K562 (cell line): ENCODE measurements around the gene THOP1. TPM values are rescaled to one million over a fixed set of nuclear protein-coding genes. Genes with fewer than 3 reads are reported as not detected.

Source experiments
- ATAC-seq: fragments of 200-7000 bp; cut with Tn5 transposase; 3 replicates; pipeline ENCODE4 v1.9.1; 2020; ENCODE audit warnings: moderate library complexity
- BruUV-seq: library from RNA; stranded (reverse); fragments of 400-500 nt; replicated peaks from 2 replicates; lab custom pipeline; 2021; lab: Mats Ljungman, UMichigan
- CTCF ChIA-PET: fragments of 300-600 bp; formaldehyde crosslinking; extraction: SDS; loops from one replicate; lab custom pipeline; 2021; ENCODE audit warnings: low intra/inter-chr PET ratio; lab: Yijun Ruan, JAX
- POLR2A ChIA-PET: fragments of 300-600, 350-650 bp; sonication (Branson Sonifier 250); formaldehyde crosslinking; extraction: SDS; loops from one replicate; lab custom pipeline; 2021; ENCODE audit warnings: antibody characterized with exemption, inconsistent platforms; lab: Yijun Ruan, JAX
- DNase-seq, 4 experiments: peaks; one replicate each; pipeline versions ENCODE4 v3.0.0 to v3.0.0-alpha.2; 2011 to 2018; ENCODE audit warnings: low spot score in 3 of 4, mixed read lengths in 3 of 4; ENCODE audit errors: extremely low read depth in 1 of 4
- FAIRE-seq: peaks from 2 replicates; lab custom pipeline; 2011; peaks lifted over from hg19 to GRCh38; lab: Jason Lieb, UNC
- H2AFZ ChIP-seq: 2 replicates; pipeline ENCODE4 v1.6.0; 2011; ENCODE audit warnings: low read depth, low read length, control low read depth, inconsistent platforms
- H3K27ac ChIP-seq: fragments of 200-600 bp; 3 replicates; pipeline ENCODE4 v1.8.0; 2011; ENCODE audit warnings: low read depth, mild to moderate bottlenecking, control low read depth, inconsistent platforms, low read length, moderate library complexity, mixed read lengths; ENCODE audit errors: extremely low read depth
- H3K27me3 ChIP-seq, 2 experiments: fragments of 300-600 bp in 1 of 2; 2 replicates in 1 of 2; 3 replicates in 1 of 2; pipeline versions ENCODE4 v1.6.0 to v1.8.0; 2011; ENCODE audit warnings: inconsistent platforms in 2 of 2, low read length in 2 of 2, mild to moderate bottlenecking in 1 of 2, mixed read lengths in 1 of 2, moderate library complexity in 1 of 2; ENCODE audit not compliant: control insufficient read depth in 2 of 2, insufficient read depth in 2 of 2
- H3K36me3 ChIP-seq: fragments of 300-600 bp; 3 replicates; pipeline ENCODE4 v1.8.0; 2011; ENCODE audit warnings: mild to moderate bottlenecking, low read length, inconsistent platforms; ENCODE audit not compliant: control insufficient read depth, insufficient read depth
- H3K4me1 ChIP-seq, 2 experiments: fragments of 200-600 bp in 1 of 2; replicated peaks in 1 of 2; 2 replicates in 1 of 2; 3 replicates in 1 of 2; pipeline versions ENCODE4 v1.5.1 to v1.8.0; 2011; ENCODE audit warnings: inconsistent platforms in 2 of 2, low read length in 2 of 2, mild to moderate bottlenecking in 1 of 2, mixed read lengths in 1 of 2, moderate library complexity in 1 of 2; ENCODE audit not compliant: control insufficient read depth in 2 of 2, insufficient read depth in 2 of 2
- H3K4me2 ChIP-seq: 2 replicates; pipeline ENCODE4 v1.6.1; 2011; ENCODE audit warnings: low read length, control low read depth, inconsistent platforms, mixed read lengths; ENCODE audit not compliant: insufficient read depth
- H3K4me3 ChIP-seq: fragments of 200-600 bp; sonication (generic), shearing (Covaris generic); 2 replicates; pipeline ENCODE4 v1.5.1; 2016; ENCODE audit warnings: control low read depth, inconsistent platforms
- H3K79me2 ChIP-seq: fragments of 200-600 bp; 3 replicates; pipeline ENCODE4 v1.8.0; 2011; ENCODE audit warnings: low read length, inconsistent platforms; ENCODE audit not compliant: control insufficient read depth, insufficient read depth
- H3K9ac ChIP-seq, 2 experiments: 2 replicates each; pipeline versions ENCODE4 v1.6.0 to v1.6.1; 2011; ENCODE audit warnings: low read depth in 2 of 2, low read length in 2 of 2, control low read depth in 1 of 2, inconsistent platforms in 1 of 2, mild to moderate bottlenecking in 1 of 2, mixed read lengths in 1 of 2; ENCODE audit not compliant: insufficient read depth in 1 of 2
- H3K9me1 ChIP-seq: one replicate; pipeline ENCODE4 v1.6.0; 2011; ENCODE audit warnings: inconsistent platforms, mild to moderate bottlenecking, low read length, moderate library complexity; ENCODE audit not compliant: control insufficient read depth, insufficient read depth
- H3K9me3 ChIP-seq: replicated peaks from 2 replicates; pipeline ENCODE4 v1.5.1; 2011; ENCODE audit warnings: low read depth, low read length, inconsistent platforms; ENCODE audit not compliant: control insufficient read depth, insufficient read depth
- H4K20me1 ChIP-seq: replicated peaks from 2 replicates; pipeline ENCODE4 v1.6.1; 2011; ENCODE audit warnings: low read length, inconsistent platforms, mixed read lengths; ENCODE audit not compliant: control insufficient read depth, insufficient read depth
- BRD4 ChIP-seq: fragments of 200-600 bp; sonication (generic); IDR thresholded peaks from 2 replicates; pipeline ENCODE4 v1.6.1; 2017; ENCODE audit warnings: inconsistent platforms
- JUN ChIP-seq, 2 experiments: sonication (generic) in 1 of 2; formaldehyde crosslinking in 1 of 2; IDR thresholded peaks; 2 replicates each; pipeline versions ENCODE4 v1.6.1 to v1.8.0; 2012 to 2022; ENCODE audit warnings: borderline replicate concordance in 2 of 2, mild to moderate bottlenecking in 2 of 2, improper control_type of control experiment in 1 of 2, low read depth in 1 of 2, low read length in 1 of 2, missing genetic modification reagents in 1 of 2
- MBD2 ChIP-seq: sonication (generic); IDR thresholded peaks from 2 replicates; pipeline ENCODE4 v1.6.1; 2016; ENCODE audit warnings: low read depth, borderline replicate concordance
- NR2F6 ChIP-seq: fragments of 450-650 bp; formaldehyde crosslinking; IDR thresholded peaks from 2 replicates; pipeline ENCODE4 v1.4.0; 2020; ENCODE audit warnings: mild to moderate bottlenecking
- PTTG1 ChIP-seq: fragments of 450-650 bp; IDR thresholded peaks from 2 replicates; pipeline ENCODE4 v1.6.1; 2016; ENCODE audit warnings: low read depth, mild to moderate bottlenecking, missing genetic modification characterization, missing compliant biosample characterization
- PURB ChIP-seq: sonication (generic); formaldehyde crosslinking; IDR thresholded peaks from 2 replicates; pipeline ENCODE4 v1.9.0; 2021; ENCODE audit warnings: low read depth, mild to moderate bottlenecking, missing genetic modification reagents
- RAD51 ChIP-seq: fragments of 450-650 bp; IDR thresholded peaks from 2 replicates; pipeline ENCODE4 v1.7.1; 2016; ENCODE audit warnings: low read depth, mild to moderate bottlenecking, borderline replicate concordance
- RFX1 ChIP-seq: fragments of 450-650 bp; IDR thresholded peaks from 2 replicates; pipeline ENCODE4 v1.6.1; 2016; ENCODE audit warnings: mild to moderate bottlenecking, moderate library complexity
- RUNX1 ChIP-seq: sonication (generic); IDR thresholded peaks from 2 replicates; pipeline ENCODE4 v1.6.1; 2016; ENCODE audit warnings: antibody characterized with exemption, low read depth
- SAFB ChIP-seq: fragments of 200-400 bp; formaldehyde crosslinking; IDR thresholded peaks from 2 replicates; pipeline ENCODE4 v1.6.1; 2017; ENCODE audit warnings: low read depth, low read length, borderline replicate concordance
- U2AF2 ChIP-seq: fragments of 200-400 bp; formaldehyde crosslinking; optimal IDR thresholded peaks from 2 replicates; pipeline ENCODE3; 2017; ENCODE audit warnings: low read depth, mild to moderate bottlenecking, low read length
- ZBTB17 ChIP-seq: fragments of 450-650 bp; formaldehyde crosslinking; IDR thresholded peaks from 2 replicates; pipeline ENCODE4 v1.4.0; 2020; ENCODE audit warnings: mild to moderate bottlenecking
- ZKSCAN3 ChIP-seq: fragments of 250-450 bp; sonication (Bioruptor Pico); IDR thresholded peaks from 2 replicates; pipeline ENCODE4 v1.4.0; 2020
- ZNF184 ChIP-seq: sonication (generic); formaldehyde crosslinking; IDR thresholded peaks from 2 replicates; pipeline ENCODE4 v1.5.0; 2020; ENCODE audit warnings: missing genetic modification reagents
- ZNF408 ChIP-seq: fragments of 250-450 bp; sonication (Bioruptor Pico); IDR thresholded peaks from 2 replicates; pipeline ENCODE4 v1.4.0; 2020; ENCODE audit warnings: low read depth, mild to moderate bottlenecking, moderate library complexity
- WGBS: fragments of 100-300 bp; shearing (Covaris generic); methylation state at CpG from one replicate; pipeline ENCODE4 v1.1.6; 2016; ENCODE audit warnings: low coverage, mixed read lengths; ENCODE audit not compliant: insufficient coverage; ENCODE audit errors: missing lambda C conversion rate; 5-methylcytosine and 5-hydroxymethylcytosine counted together
- in situ Hi-C: fragments of 300-500 bp; cut with MboI; formaldehyde crosslinking; loops from 4 replicates; pipeline ENCODE4 v1.15.0; 2018; ENCODE audit warnings: inconsistent platforms, mixed read lengths
- intact Hi-C: fragments of 100-400 bp; cut with micrococcal nuclease; formaldehyde crosslinking; loops from 2 replicates; pipeline ENCODE4 v1.14.2; 2022
- polyA plus RNA-seq, 8 experiments: library from polyadenylated mRNA; depleted of rRNA in 4 of 8; stranded (reverse) in 5 of 8; unstranded in 3 of 8; fragments of >200 nt; fragmentation: Nextera tagmentation in 2 of 8; fragmentation: Illumina TruSeq in 1 of 8; extraction: Ambion mirVana in 2 of 8; extraction: Trizol in 1 of 8; gene quantifications; 2 replicates each; pipeline versions ENCODE4 v1.2.1 to v1.2.3, GENCODE V29; 2011 to 2014; ENCODE audit warnings: inconsistent platforms in 1 of 8, missing spikeins in 1 of 8
- total RNA-seq, 7 experiments: library from RNA; depleted of rRNA in 6 of 7; stranded (reverse); fragments of >200 nt in 6 of 7; fragmentation: Illumina TruSeq in 2 of 7; extraction: Trizol in 2 of 7; gene quantifications; 2 replicates each; pipeline versions ENCODE4 v1.2.1 to v1.2.3, GENCODE V29; 2011 to 2021; ENCODE audit warnings: low replicate concordance in 1 of 7
- TF ChIP-seq, protein P1 (sequence below): IDR thresholded peaks from 2 replicates; pipeline ENCODE4 v1.6.1; 2011; ENCODE audit warnings: borderline replicate concordance, low read depth, mild to moderate bottlenecking, moderate library complexity, low read length; ENCODE audit not compliant: insufficient read depth, poor library complexity, severe bottlenecking
- TF ChIP-seq, protein P2 (sequence below): sonication (generic); formaldehyde crosslinking; IDR thresholded peaks from 2 replicates; pipeline ENCODE4 v1.4.0; 2020; ENCODE audit warnings: mild to moderate bottlenecking, missing genetic modification reagents
- TF ChIP-seq, protein P3 (sequence below): sonication (generic); IDR thresholded peaks from 2 replicates; pipeline ENCODE4 v1.6.1; 2016

The THOP1 gene
- total and polyA plus RNA-seq, 9 of the 15 experiments (the other 6 are each of a cell fraction or from before 2014, with no cell fraction given) = 1.3 to 255 (median 96.1) TPM

DNA sequence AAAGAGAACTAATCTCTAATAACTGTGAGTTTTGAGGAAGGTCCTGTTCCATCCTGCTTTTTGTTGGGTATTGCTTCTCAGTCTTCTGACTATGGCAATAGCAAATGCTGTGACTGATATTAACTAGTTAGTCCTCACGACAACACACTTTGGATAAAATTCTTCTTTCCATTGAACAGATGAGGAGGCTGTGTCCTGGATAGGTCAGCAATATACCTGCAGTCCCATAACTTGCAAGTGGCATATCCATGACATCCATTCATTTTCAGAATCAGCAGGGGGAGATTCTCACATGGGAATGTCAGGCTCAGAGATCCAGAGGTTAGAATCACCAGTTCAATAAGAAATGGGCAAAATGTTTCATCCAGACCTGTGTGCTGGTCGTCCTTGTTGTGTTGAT lies 41.7 kb downstream of the THOP1 start:
- no peaks in the 10 kb centered on the region for H3K36me3 ChIP-seq
- no peaks in the 10 kb centered on the region; a peak in 1 of 5 replicates for H3K4me1 ChIP-seq
- no peak overlapping the region for H3K4me2 ChIP-seq
- H3K4me3 ChIP-seq = no peak overlapping the region
- peaks cover 3% of the 10 kb centered on the region for H3K9me3 ChIP-seq
- in situ Hi-C loops = no loop called here
- no peak overlapping the region for H2AFZ ChIP-seq
- DNase-seq (no peak), FAIRE-seq (no peak), ATAC-seq (no peak)
- POLR2A ChIA-PET = no interaction called here
- no peaks in the 10 kb centered on the region for H3K79me2 ChIP-seq
- BruUV-seq = no TSS peak
- H3K27ac ChIP-seq = no peak overlapping the region
- no peaks in the 10 kb centered on the region for H3K27me3 ChIP-seq
- 12% methylated on average over 2 of the region's 2 CpGs for WGBS
- CTCF ChIA-PET = no interaction called here
- H4K20me1 ChIP-seq = no peaks in the 10 kb centered on the region
- H3K9ac ChIP-seq = no peak overlapping the region
- no peaks in the 10 kb centered on the region for H3K9me1 ChIP-seq
- TF ChIP-seq PURB (no peak), PTTG1 (tag) (no peak), BRD4 (no peak), RUNX1 (no peak), ZNF184 (CRISPR knock-in tag) (no peak), JUN (IDR thresholded peaks at IDR 0.05; ENCODE audit: borderline replicate concordance, low read depth, low read length) (no peak), JUN (CRISPR knock-in tag; IDR thresholded peaks at IDR 0.05; ENCODE audit: borderline replicate concordance) (no peak), ZBTB17 (CRISPR knock-in tag) (no peak), RAD51 (no peak), RFX1 (no peak), NR2F6 (CRISPR knock-in tag) (no peak), MBD2 (no peak), ZNF408 (CRISPR knock-in tag) (no peak), SAFB (no peak), ZKSCAN3 (CRISPR knock-in tag) (no peak), U2AF2 (no peak)
- TF ChIP-seq, protein P1, sequence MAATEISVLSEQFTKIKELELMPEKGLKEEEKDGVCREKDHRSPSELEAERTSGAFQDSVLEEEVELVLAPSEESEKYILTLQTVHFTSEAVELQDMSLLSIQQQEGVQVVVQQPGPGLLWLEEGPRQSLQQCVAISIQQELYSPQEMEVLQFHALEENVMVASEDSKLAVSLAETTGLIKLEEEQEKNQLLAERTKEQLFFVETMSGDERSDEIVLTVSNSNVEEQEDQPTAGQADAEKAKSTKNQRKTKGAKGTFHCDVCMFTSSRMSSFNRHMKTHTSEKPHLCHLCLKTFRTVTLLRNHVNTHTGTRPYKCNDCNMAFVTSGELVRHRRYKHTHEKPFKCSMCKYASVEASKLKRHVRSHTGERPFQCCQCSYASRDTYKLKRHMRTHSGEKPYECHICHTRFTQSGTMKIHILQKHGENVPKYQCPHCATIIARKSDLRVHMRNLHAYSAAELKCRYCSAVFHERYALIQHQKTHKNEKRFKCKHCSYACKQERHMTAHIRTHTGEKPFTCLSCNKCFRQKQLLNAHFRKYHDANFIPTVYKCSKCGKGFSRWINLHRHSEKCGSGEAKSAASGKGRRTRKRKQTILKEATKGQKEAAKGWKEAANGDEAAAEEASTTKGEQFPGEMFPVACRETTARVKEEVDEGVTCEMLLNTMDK = no peak
- TF ChIP-seq, protein P2, sequence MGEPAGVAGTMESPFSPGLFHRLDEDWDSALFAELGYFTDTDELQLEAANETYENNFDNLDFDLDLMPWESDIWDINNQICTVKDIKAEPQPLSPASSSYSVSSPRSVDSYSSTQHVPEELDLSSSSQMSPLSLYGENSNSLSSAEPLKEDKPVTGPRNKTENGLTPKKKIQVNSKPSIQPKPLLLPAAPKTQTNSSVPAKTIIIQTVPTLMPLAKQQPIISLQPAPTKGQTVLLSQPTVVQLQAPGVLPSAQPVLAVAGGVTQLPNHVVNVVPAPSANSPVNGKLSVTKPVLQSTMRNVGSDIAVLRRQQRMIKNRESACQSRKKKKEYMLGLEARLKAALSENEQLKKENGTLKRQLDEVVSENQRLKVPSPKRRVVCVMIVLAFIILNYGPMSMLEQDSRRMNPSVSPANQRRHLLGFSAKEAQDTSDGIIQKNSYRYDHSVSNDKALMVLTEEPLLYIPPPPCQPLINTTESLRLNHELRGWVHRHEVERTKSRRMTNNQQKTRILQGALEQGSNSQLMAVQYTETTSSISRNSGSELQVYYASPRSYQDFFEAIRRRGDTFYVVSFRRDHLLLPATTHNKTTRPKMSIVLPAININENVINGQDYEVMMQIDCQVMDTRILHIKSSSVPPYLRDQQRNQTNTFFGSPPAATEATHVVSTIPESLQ = no peak
- TF ChIP-seq, protein P3, sequence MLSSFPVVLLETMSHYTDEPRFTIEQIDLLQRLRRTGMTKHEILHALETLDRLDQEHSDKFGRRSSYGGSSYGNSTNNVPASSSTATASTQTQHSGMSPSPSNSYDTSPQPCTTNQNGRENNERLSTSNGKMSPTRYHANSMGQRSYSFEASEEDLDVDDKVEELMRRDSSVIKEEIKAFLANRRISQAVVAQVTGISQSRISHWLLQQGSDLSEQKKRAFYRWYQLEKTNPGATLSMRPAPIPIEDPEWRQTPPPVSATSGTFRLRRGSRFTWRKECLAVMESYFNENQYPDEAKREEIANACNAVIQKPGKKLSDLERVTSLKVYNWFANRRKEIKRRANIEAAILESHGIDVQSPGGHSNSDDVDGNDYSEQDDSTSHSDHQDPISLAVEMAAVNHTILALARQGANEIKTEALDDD = no peak
- intact Hi-C loops = no loop called here
